IPS DF 6.9 (cell line): Measurements from ENCODE around the gene HMG20A.

Source experiments
- DNase-seq: peaks from one replicate; pipeline ENCODE4 v3.0.0-alpha.2; 2013; ENCODE audit warnings: low read depth, low spot score
- H3K27ac ChIP-seq: one replicate; pipeline ENCODE4 v1.5.1; 2013; ENCODE audit warnings: low read length, control low read depth
- H3K27me3 ChIP-seq: 2 replicates; pipeline ENCODE4 v1.6.1; 2013; ENCODE audit warnings: mild to moderate bottlenecking, low read length; ENCODE audit not compliant: control insufficient read depth, insufficient read depth
- H3K36me3 ChIP-seq: 2 replicates; pipeline ENCODE4 v1.6.1; 2013; ENCODE audit warnings: low read length; ENCODE audit not compliant: control insufficient read depth, insufficient read depth
- H3K4me1 ChIP-seq: 2 replicates; pipeline ENCODE4 v1.6.1; 2013; ENCODE audit warnings: low read length; ENCODE audit not compliant: control insufficient read depth, insufficient read depth
- H3K4me3 ChIP-seq: 2 replicates; pipeline ENCODE4 v1.5.1; 2013; ENCODE audit warnings: mild to moderate bottlenecking, low read length
- H3K9me3 ChIP-seq: 2 replicates; pipeline ENCODE4 v1.6.1; 2013; ENCODE audit warnings: low read length, inconsistent platforms; ENCODE audit not compliant: control insufficient read depth, insufficient read depth
- WGBS: extraction: QIAGEN DNeasy Blood & Tissue Kit; methylation state at CpG from one replicate; pipeline ENCODE4 v1.1.7; 2013; ENCODE audit warnings: mixed read lengths, missing lambda C conversion rate; ENCODE audit not compliant: insufficient read length, insufficient coverage; 5-methylcytosine and 5-hydroxymethylcytosine counted together

Gene HMG20A

DNA sequence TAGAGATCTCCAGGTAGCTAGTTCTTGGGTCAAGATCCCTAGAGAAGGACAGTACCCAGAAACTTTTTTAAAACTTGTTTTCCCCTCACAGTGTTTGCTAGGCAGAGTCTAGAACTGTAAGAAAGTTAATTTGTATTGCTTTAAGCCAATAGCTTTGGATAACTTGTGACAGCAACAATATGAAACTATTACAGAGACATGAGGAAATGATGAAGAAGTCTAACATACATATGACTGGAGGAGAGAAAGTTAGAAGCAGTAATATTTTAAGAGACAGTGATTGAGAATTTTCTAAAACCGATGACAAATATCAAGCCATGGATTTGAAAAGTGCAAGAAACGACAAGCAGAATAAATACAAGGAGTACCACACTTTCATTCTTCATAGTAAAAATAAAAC, 10.0 kb downstream of the HMG20A start:
- Histone ChIP-seq H3K9me3 (no peaks in the 10 kb centered on the region), H3K4me1 (no peaks in the 10 kb centered on the region), H3K27me3 (no peaks in the 10 kb centered on the region), H3K4me3 (no peak overlapping the region), H3K36me3 (no peaks in the 10 kb centered on the region), H3K27ac (no peak overlapping the region)
- WGBS, result no CpG with 5 or more reads among the region's 2 CpGs
- DNase-seq, result no peak

DNA sequence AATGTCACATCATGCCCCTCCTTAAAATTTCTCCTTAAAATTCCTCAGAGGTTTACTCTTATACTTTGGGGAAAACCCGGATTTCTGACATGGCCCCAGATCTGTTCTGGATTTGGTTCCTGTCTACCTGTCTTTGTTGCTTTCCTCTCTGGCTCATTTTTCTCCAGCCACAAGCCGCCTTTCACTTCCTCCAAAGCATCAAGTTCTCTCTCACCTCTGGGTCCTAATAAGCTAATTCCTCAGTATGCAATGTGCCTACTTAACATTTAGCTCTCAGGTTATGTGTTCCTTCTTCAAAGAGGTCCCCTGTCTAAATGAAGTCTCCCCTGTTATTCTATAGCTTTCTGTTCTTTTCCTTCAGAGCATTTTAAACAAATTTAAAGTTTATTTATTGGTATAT, 16.1 kb downstream of the HMG20A start:
- no peak for DNase-seq
- Histone ChIP-seq H3K36me3 (no peaks in the 10 kb centered on the region), H3K4me1 (no peaks in the 10 kb centered on the region), H3K9me3 (no peaks in the 10 kb centered on the region), H3K27ac (no peak overlapping the region), H3K4me3 (no peak overlapping the region), H3K27me3 (no peaks in the 10 kb centered on the region)
- no CpG with 5 or more reads among the region's 2 CpGs for WGBS

DNA sequence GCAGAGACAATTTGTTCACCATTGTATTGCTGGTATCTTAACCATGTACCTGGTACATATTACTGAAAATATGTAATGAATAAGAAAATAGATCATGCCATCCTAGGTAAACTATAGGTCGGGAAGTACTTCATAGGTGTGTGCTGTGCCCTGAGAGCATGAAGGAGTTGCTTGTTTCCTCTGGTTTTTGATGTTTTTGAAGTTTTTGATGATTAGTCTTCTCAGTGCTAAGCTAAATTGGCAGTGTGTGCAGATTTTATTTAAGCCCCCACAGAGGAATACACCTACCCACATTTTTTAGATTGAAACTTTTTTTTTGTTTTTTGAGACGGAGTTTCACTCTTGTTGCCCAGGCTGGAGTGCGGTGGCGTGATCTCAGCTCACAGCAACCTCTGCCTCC, 16.6 kb downstream of the HMG20A start:
- no peaks in the 10 kb centered on the region for H3K27me3 ChIP-seq
- WGBS, result no CpG with 5 or more reads among the region's 4 CpGs
- no peaks in the 10 kb centered on the region for H3K36me3 ChIP-seq
- H3K4me1 ChIP-seq, result no peaks in the 10 kb centered on the region
- no peak overlapping the region for H3K27ac ChIP-seq
- no peaks in the 10 kb centered on the region for H3K9me3 ChIP-seq
- no peak for DNase-seq
- no peak overlapping the region for H3K4me3 ChIP-seq

DNA sequence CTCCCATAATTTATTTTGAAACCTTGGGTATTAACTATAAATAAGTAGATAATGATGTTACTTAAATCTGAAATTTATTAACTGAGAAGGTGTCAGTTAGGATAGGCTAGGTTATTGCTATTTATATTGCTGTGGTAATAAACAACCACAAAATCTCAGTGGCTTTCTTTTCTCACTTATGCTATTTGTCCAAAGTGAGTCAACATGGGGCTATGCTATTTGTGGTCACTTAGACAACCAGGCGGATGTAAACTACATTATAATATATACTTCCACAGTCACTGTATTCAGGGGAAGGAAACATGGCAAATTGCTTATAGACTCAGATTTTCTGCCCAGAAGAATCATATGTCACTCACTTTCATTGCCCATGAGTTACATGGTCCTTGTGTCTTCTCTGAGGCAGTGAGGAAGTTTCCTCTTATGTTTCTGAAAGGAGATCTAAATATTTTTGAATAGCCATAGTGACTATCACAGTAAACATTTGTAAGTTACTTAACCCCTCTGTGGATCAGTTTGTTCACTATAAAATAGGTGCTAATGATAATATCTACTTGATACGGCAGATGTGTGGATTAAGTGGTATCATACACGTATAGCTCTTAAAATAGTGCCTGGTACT, 19.8 kb downstream of the HMG20A start:
- no peak for DNase-seq
- no CpG with 5 or more reads among the region's 3 CpGs for WGBS

DNA sequence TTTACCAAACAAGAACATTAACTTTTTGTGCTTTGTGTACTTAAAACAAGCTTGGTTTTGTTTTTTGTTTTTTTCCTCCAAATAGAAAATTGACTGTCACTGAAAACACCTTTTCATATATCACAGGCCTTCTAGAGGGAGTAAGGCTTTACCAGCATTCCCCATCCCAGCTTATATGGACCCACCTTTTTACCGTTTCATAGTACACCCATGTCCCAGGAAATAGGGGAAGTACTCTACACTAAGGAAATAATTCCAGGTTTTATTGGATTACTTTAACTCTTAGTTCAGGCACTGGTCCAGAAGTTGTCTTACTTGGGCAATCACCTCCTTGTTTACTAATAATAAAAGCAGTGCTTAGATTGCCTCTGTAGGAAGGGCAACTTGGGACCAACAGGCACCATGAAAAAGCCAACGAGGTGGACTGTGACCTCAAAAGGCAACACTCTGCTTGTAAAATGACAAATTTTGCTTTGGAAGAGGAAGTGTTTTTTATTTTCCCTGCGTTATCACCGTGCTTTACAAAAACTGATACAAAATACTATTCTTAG, 26.2 kb downstream of the HMG20A start:
- no peak overlapping the region for H3K4me3 ChIP-seq
- H3K9me3 ChIP-seq, result no peaks in the 10 kb centered on the region
- no peak overlapping the region for H3K27ac ChIP-seq
- no peak for DNase-seq
- no CpG with 5 or more reads among the region's 4 CpGs for WGBS
- no peaks in the 10 kb centered on the region for H3K27me3 ChIP-seq
- H3K36me3 ChIP-seq, result no peaks in the 10 kb centered on the region
- H3K4me1 ChIP-seq, result no peaks in the 10 kb centered on the region

More for the DNA sequence above, 19.8 kb downstream of the HMG20A start:
- Histone ChIP-seq H3K36me3 (no peaks in the 10 kb centered on the region), H3K4me3 (no peak overlapping the region), H3K27ac (no peak overlapping the region), H3K9me3 (no peaks in the 10 kb centered on the region), H3K4me1 (no peaks in the 10 kb centered on the region), H3K27me3 (no peaks in the 10 kb centered on the region)

DNA sequence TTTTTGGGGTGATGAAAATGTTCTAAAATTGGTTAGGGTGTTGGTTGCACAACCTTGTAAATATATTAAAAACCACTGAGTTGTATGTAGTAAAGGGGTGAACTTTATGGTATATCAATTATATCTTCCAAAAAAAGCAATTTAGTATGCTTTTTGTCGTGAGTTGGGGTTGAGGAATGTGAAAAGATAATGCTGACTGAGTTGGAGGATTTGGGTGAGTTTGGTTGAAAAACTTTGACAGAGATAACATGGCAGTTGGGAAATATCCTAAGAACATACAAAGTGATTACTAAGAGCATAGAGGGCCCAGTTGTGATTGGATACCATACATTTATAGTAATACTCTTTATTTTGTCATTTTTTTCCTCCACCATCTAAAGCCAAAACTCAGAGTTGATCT, 33.6 kb downstream of the HMG20A start:
- Histone ChIP-seq H3K9me3 (no peaks in the 10 kb centered on the region), H3K27ac (no peak overlapping the region), H3K36me3 (no peaks in the 10 kb centered on the region), H3K4me1 (no peaks in the 10 kb centered on the region), H3K4me3 (no peak overlapping the region), H3K27me3 (no peaks in the 10 kb centered on the region)
- no peak for DNase-seq
- WGBS, result 100% methylated on average over 1 of the region's 1 CpG

DNA sequence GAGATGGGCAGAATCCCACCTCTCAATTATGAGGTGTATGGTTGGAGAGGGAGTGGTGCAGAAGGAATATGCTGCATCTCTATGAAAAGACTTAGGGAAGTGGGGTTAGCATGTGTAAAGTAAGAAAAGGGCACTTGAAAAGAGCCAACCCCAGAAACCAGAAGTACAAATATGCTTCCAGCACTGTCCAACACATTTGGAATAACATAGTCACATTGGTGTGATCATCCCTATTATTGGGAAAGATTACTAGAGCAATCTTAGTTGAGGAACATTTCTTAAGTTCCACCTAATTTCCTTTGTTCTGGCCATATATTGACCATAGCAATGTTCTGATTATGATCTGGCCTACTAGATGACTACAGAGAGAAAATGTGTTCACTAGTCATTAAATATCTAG, 34.3 kb downstream of the HMG20A start:
- Histone ChIP-seq H3K4me3 (no peak overlapping the region), H3K9me3 (no peaks in the 10 kb centered on the region), H3K27ac (no peak overlapping the region), H3K4me1 (no peaks in the 10 kb centered on the region), H3K27me3 (no peaks in the 10 kb centered on the region), H3K36me3 (no peaks in the 10 kb centered on the region)
- DNase-seq, result no peak

DNA sequence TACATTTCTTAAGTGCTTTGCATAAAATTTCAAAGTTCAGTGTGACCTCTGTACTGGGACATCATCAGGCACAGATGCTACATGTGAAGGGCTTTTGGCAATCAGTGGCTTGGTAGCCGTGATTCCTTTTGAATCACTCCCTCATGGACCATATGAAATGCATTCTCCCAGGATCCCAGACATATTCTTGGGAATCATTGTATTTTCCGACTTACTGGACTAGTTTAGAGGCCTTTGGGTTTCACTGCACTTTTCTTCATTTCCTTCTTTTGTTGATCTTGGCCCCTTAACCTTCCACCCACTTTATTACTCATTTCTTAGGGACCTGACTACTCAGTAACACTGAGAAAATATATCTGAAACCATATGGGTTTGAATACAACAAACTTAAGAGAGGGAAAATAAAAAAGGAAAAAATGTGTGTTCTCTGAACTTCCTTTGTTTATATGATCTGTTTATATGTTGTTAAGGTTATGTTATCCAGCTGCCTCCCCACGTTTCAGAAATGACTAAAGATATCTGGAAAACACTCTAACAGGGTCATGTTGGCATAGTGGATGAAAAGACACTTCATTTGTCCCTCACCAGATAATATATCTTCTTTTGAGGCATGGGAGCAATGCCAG, 35.1 kb downstream of the HMG20A start:
- H3K9me3 ChIP-seq, result no peaks in the 10 kb centered on the region
- H3K36me3 ChIP-seq, result no peaks in the 10 kb centered on the region
- no CpG with 5 or more reads among the region's 3 CpGs for WGBS
- no peak for DNase-seq
- no peak overlapping the region for H3K4me3 ChIP-seq
- H3K27ac ChIP-seq, result no peak overlapping the region
- H3K27me3 ChIP-seq, result no peaks in the 10 kb centered on the region
- no peaks in the 10 kb centered on the region for H3K4me1 ChIP-seq

DNA sequence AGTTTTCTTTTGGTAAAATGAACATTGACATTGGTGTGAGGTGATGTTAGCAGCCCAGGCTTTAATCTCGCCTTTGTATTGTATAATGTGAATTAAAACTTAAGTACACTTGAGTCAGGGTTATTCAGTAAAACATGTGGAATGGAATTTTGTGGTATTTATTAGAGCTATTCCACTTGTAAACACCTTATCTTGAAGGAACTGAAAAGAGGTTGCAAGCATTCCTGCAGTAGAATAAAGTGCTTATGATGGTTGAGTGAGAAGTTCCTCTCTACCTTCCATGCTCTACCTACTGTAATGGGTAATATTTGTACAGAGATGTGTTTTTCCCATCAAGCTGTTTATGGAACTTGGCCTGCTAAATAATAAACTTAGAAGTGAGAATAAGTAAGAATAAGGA, 36.1 kb downstream of the HMG20A start:
- no peaks in the 10 kb centered on the region for H3K27me3 ChIP-seq
- no peak overlapping the region for H3K4me3 ChIP-seq
- no peaks in the 10 kb centered on the region for H3K9me3 ChIP-seq
- H3K4me1 ChIP-seq, result no peaks in the 10 kb centered on the region
- H3K36me3 ChIP-seq, result no peaks in the 10 kb centered on the region
- no CpG with 5 or more reads among the region's 1 CpG for WGBS
- no peak for DNase-seq
- no peak overlapping the region for H3K27ac ChIP-seq

DNA sequence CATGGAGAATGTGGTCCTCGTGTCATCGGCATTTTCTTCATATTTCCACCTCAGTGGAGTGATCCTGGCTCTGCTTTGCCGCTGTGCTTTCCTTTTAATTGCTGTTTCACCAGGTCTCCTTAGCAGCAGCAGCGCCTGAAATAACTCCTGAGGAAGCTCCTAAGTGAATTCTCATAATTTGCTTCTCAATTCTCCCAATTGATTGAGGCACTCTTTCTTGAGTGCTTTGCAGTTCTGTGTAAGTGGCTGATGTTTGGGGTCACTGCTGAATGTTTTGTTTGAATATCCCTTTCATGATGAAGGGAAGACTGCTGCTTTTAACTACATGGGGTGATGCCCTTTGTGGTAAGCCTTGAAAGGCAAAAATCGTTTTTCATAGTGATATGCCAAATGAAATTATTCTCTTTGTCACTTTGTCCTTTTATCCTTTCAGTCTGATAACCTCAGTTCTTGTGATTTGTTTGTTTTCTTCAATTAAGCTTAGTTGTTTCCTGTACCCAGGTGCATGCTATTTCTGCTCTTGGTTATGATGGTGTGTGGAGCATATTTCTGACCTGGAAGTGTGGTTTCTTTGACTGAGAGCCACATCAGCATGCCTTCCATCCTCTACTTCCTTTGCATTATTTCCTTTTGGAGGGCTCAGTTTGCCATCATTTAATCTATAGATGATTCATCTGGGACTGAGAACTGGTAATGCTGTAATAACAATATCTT, 36.7 kb downstream of the HMG20A start:
- Histone ChIP-seq H3K9me3 (no peaks in the 10 kb centered on the region), H3K4me3 (no peak overlapping the region), H3K4me1 (no peaks in the 10 kb centered on the region), H3K27ac (no peak overlapping the region), H3K27me3 (no peaks in the 10 kb centered on the region), H3K36me3 (no peaks in the 10 kb centered on the region)
- DNase-seq, result no peak
- WGBS, result no CpG with 5 or more reads among the region's 5 CpGs
